Measurements from ENCODE around the gene TNNI3K. TPM values are rescaled to one million over a fixed set of nuclear protein-coding genes. Genes with fewer than 3 reads are reported as not detected.
A peak's percentile ranks its signal among the peaks of the same experiment; 100 is the strongest.

Gene TNNI3K, protein sequence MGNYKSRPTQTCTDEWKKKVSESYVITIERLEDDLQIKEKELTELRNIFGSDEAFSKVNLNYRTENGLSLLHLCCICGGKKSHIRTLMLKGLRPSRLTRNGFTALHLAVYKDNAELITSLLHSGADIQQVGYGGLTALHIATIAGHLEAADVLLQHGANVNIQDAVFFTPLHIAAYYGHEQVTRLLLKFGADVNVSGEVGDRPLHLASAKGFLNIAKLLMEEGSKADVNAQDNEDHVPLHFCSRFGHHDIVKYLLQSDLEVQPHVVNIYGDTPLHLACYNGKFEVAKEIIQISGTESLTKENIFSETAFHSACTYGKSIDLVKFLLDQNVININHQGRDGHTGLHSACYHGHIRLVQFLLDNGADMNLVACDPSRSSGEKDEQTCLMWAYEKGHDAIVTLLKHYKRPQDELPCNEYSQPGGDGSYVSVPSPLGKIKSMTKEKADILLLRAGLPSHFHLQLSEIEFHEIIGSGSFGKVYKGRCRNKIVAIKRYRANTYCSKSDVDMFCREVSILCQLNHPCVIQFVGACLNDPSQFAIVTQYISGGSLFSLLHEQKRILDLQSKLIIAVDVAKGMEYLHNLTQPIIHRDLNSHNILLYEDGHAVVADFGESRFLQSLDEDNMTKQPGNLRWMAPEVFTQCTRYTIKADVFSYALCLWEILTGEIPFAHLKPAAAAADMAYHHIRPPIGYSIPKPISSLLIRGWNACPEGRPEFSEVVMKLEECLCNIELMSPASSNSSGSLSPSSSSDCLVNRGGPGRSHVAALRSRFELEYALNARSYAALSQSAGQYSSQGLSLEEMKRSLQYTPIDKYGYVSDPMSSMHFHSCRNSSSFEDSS
- 10 to 100 TPM in 1 of 2 donors, not detected in 1; 11.5 TPM for total RNA-seq

DNA sequence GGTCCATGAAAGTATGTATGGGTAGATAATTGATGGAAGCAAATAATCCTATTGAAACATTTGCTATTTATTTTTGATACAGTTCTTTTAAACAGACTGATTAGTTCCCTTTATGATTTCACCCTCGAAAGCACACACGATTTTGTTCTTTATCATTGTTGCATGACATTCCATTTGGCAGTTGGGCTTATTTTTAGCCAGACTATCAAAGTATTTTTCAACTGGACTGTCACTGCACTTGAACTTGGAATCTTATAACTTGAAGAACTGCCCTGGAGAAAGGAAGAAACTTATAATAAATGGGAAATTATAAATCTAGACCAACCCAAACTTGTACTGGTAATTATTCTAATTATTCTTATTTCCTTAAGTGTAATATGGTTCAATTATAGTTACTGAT is at the start of gene TNNI3K:
TSS of gene TNNI3K (plus strand) at position 235 of the 400 bp plus-strand sequence. CDS start at position 300, 65 bp downstream.
- H3K36me3 ChIP-seq (replicated peaks in 1 of 2; ENCODE audit: insufficient read depth in 1 of 2, low read depth in 2 of 2) = no peaks in the 10 kb centered on the region
- no peak within 1 kb of the TSS for H3K4me3 ChIP-seq
- TF ChIP-seq POLR2A (IDR thresholded peaks at IDR 0.05) = no peak
- TF ChIP-seq, protein P1, sequence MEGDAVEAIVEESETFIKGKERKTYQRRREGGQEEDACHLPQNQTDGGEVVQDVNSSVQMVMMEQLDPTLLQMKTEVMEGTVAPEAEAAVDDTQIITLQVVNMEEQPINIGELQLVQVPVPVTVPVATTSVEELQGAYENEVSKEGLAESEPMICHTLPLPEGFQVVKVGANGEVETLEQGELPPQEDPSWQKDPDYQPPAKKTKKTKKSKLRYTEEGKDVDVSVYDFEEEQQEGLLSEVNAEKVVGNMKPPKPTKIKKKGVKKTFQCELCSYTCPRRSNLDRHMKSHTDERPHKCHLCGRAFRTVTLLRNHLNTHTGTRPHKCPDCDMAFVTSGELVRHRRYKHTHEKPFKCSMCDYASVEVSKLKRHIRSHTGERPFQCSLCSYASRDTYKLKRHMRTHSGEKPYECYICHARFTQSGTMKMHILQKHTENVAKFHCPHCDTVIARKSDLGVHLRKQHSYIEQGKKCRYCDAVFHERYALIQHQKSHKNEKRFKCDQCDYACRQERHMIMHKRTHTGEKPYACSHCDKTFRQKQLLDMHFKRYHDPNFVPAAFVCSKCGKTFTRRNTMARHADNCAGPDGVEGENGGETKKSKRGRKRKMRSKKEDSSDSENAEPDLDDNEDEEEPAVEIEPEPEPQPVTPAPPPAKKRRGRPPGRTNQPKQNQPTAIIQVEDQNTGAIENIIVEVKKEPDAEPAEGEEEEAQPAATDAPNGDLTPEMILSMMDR (IDR thresholded peaks at IDR 0.05) = no peak
- H3K27me3 ChIP-seq = no peaks in the 10 kb centered on the region
- H3K27ac ChIP-seq = no peak within 1 kb of the TSS
- ATAC-seq (no peak), DNase-seq (no peak)
- intact Hi-C loops (cut with DNase I) = no loop called here
- H3K4me1 ChIP-seq = no peaks in the 10 kb centered on the region
- WGBS, 2 donors = 17 to 25% methylated on average over 2 of the region's 2 CpGs
- H3K9me3 ChIP-seq = no peaks in the 10 kb centered on the region

DNA sequence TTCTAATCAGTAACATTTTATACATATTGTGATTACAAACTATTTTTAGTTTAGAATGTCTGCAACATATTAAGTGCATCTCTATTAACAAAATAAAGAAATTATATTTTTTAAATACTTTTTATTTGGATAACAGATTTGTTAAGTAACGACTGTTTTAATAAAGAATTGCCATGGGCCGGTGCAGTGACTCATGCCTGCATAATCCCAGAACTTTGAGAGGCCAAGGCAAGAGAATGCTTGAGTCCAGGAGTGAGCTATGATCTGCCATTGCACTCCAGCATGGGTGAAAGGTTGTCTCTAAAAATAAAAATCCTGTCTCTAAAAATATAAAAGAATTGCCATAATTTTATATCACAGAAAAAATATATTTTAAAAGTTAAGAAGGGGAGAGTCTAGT is 41.3 kb upstream of the TNNI3K start:
- Histone ChIP-seq H3K4me1 (peaks cover 7% of the 10 kb centered on the region), H3K36me3 (replicated peaks in 1 of 2; ENCODE audit: insufficient read depth in 1 of 2, low read depth in 2 of 2) (no peaks in the 10 kb centered on the region), H3K27ac (no peak overlapping the region), H3K27me3 (no peaks in the 10 kb centered on the region), H3K4me3 (no peak overlapping the region), H3K9me3 (no peaks in the 10 kb centered on the region)
- ATAC-seq = no peak
- TF ChIP-seq, protein P1 (IDR thresholded peaks at IDR 0.05) = no peak
- TF ChIP-seq POLR2A (IDR thresholded peaks at IDR 0.05) = no peak
- intact Hi-C loops (cut with DNase I) = no loop called here
- WGBS, 2 donors = 50 to 56% methylated on average over 2 of the region's 2 CpGs
- no peak for DNase-seq

DNA sequence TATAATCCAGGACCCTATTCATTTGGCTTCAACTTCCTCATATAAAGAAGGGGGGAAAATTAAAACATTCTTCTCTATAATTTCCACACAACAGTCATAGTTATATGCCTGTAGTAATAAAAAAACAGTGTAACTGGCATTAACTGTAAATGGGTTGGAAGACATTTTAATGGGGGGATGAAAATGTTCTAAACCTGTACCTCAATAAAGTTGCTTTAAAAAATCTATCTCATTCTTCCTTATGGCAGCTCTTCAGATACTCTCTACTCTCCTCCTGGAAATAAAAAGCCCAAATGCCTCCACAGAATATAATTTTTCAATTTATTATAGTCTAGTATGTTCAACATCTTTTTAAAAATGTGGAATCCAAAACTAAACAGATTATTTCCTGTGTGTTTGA is 39.8 kb upstream of the TNNI3K start:
- no peaks in the 10 kb centered on the region for H3K36me3 ChIP-seq (replicated peaks in 1 of 2; ENCODE audit: insufficient read depth in 1 of 2, low read depth in 2 of 2)
- no peak for TF ChIP-seq POLR2A (IDR thresholded peaks at IDR 0.05)
- TF ChIP-seq, protein P1 (IDR thresholded peaks at IDR 0.05) = no peak
- H3K4me1 ChIP-seq = peaks cover 17% of the 10 kb centered on the region
- H3K4me3 ChIP-seq = no peak overlapping the region
- no peaks in the 10 kb centered on the region for H3K27me3 ChIP-seq
- no peak for DNase-seq
- H3K9me3 ChIP-seq = no peaks in the 10 kb centered on the region
- intact Hi-C loops (cut with DNase I) = no loop called here
- H3K27ac ChIP-seq = no peak overlapping the region
- ATAC-seq = no peak

DNA sequence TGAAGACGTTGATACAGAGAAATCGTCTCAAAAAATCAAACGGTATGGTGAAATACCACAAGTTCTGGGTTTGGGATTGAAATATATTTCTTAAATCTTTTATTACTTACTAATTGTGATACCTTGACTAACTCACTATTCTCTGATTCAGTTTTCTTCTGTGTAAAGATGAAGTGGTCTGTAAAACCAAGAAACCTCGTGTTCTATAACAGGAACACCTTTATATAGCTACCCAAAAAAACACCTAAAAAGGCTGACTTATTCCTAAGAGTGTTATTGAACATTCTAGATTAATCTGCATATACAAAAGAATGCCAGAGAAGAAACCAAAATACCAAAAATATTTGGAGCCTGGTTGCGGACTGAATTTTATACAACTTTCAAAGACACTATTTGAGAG is 37.9 kb upstream of the TNNI3K start:
- Histone ChIP-seq H3K36me3 (replicated peaks in 1 of 2; ENCODE audit: insufficient read depth in 1 of 2, low read depth in 2 of 2) (peaks cover 0 to 2% of the 10 kb centered on the region in 2 donors), H3K4me3 (no peak overlapping the region), H3K9me3 (no peaks in the 10 kb centered on the region), H3K27me3 (no peaks in the 10 kb centered on the region), H3K27ac (peak overlapping the region in 3 of 4 donors; percentile 64 to 92 (median 87)), H3K4me1 (peaks cover 17% of the 10 kb centered on the region)
- ATAC-seq = no peak
- WGBS, 2 donors = 72 to 81% methylated on average over 5 of the region's 5 CpGs
- intact Hi-C loops (cut with DNase I) = no loop called here
- DNase-seq = no peak
- no peak for TF ChIP-seq POLR2A (IDR thresholded peaks at IDR 0.05)
- TF ChIP-seq, protein P1 (IDR thresholded peaks at IDR 0.05) = no peak
